ENCODE data around the gene AXDND1. TPM values are rescaled to one million over a fixed set of nuclear protein-coding genes. Genes with fewer than 3 reads are reported as not detected.
"Not testable (repeated sequence)": the region's sequence is repeated elsewhere in the genome, so short reads cannot be mapped to it uniquely, and the experiment has no call there.

The AXDND1 gene
- total RNA-seq, 2 donors from 2014 or later, result not detected

GRCh38 chr1:179445593-179445992 is 79.8 kb downstream of the AXDND1 start:
- no peak for DNase-seq (ENCODE audit: low spot score)
- intact Hi-C loops (cut with DNase I), result no loop called here

DNA sequence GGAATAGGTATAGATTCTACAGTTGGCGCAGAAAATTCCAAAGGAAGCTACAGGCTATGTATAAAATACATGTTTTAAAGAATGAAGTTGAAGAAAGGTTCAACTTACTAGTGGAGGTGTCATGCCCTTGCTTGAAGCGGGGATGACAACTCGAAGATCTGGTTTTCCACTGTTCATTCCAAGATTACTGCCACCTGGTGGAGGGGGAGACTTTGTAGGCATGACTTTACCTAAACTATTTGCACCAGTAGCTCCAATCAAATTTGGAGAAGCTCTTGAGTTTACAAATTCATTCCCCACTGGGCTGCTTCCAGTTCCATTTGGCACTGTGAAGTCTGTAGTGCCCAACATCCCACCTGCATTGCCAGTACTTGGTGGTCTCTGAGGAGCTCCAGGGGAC is 81.7 kb downstream of the AXDND1 start:
- DNase-seq (ENCODE audit: low spot score), result no peak
- intact Hi-C loops (cut with DNase I), result no loop called here

- DNase-seq (ENCODE audit: low spot score), result no peak
- intact Hi-C loops (cut with DNase I), result no loop called here
Measured at GRCh38 chr1:179448437-179449149, 82.8 kb downstream of the AXDND1 start.

DNA sequence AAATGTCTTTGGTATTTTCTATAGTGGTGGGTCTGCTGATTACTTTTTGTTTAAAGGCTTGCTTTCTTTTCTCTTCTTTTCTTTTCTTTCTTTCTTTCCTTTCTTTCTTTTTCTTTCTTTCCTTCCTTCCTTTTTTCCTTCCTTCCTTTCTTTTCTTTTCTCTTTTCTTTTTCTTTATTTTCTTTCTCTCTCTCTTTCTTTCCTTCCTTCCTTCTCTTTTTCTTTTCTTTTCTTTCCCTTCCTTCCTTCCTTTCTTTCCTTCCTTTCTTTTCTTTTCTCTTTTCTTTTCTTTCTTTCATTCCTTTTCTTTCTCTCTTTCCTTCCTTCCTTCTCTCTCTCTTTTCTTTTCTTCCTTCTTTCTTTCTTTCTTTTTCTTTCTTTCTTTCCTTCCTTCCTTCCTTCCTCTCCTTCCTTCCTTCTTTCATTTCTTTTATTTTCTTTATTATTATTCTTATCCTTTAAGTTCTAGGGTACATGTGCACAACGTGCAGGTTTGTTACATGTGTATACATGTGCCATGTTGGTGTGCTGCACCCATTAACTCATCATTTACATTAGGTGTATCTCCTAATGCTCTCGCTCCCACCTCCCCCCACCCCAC is 93.9 kb downstream of the AXDND1 start:
- intact Hi-C loops (cut with DNase I); DNase-seq (ENCODE audit: low spot score): not testable (repeated sequence)

- intact Hi-C loops (cut with DNase I); DNase-seq (ENCODE audit: low spot score): not testable (repeated sequence)
Measured at GRCh38 chr1:179465661-179466060, 99.9 kb downstream of the AXDND1 start.

GRCh38 chr1:179474713-179475112 is 108.9 kb downstream of the AXDND1 start:
- intact Hi-C loops (cut with DNase I), result no loop called here
- DNase-seq (ENCODE audit: low spot score), result no peak

GRCh38 chr1:179476484-179476883 is 110.7 kb downstream of the AXDND1 start:
- intact Hi-C loops (cut with DNase I), result no loop called here
- no peak for DNase-seq (ENCODE audit: low spot score)

DNA sequence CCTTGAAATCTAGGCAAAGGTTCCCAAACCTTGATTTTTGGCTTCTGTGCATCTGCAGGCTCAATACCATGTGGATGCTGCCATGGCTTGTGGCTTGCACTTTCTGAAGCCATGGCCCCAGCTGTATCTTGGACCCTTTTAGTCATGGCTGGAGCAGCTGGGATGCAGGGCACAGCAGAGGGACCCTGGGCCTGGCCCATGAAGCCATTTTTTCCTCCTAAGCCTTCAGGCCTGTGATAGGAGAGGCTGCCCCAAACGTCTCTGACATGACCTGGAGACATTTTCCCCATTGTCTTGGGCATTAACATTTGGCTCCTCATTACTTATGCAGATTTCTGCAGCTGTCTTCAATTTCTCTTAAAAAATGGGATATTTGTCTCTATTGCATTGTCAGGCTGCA is 112.6 kb downstream of the AXDND1 start:
- intact Hi-C loops (cut with DNase I), result no loop called here
- DNase-seq (ENCODE audit: low spot score), result no peak

GRCh38 chr1:179490611-179491010 is 124.8 kb downstream of the AXDND1 start:
- intact Hi-C loops (cut with DNase I), result no loop called here
- DNase-seq (ENCODE audit: low spot score), result no peak

- DNase-seq (ENCODE audit: low spot score), result no peak
- intact Hi-C loops (cut with DNase I), result no loop called here
Measured at GRCh38 chr1:179493323-179493722, 127.6 kb downstream of the AXDND1 start.

GRCh38 chr1:179506199-179506598 is 140.4 kb downstream of the AXDND1 start:
- no peak for DNase-seq (ENCODE audit: low spot score)
- intact Hi-C loops (cut with DNase I), result no loop called here

DNA sequence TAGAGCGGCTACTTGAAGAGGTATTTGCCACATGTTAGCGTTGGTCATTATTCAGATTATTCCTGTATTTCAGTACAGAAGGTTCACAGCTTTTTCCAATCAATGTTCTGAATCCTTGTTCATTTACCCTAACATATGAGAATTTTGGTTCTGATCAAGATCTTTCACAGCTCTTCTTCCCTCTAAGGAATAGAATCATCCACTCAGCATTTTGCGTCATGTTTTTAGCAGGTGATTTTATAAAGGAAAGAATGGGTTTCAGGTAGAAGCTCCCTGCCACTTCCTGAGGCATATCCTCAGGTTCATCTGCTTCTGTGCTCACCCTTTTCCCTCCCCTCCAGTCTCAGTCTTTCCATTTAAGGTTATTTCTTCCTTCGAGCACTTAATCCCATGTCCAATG is 143.6 kb downstream of the AXDND1 start:
- intact Hi-C loops (cut with DNase I), result no loop called here
- no peak for DNase-seq (ENCODE audit: low spot score)

DNA sequence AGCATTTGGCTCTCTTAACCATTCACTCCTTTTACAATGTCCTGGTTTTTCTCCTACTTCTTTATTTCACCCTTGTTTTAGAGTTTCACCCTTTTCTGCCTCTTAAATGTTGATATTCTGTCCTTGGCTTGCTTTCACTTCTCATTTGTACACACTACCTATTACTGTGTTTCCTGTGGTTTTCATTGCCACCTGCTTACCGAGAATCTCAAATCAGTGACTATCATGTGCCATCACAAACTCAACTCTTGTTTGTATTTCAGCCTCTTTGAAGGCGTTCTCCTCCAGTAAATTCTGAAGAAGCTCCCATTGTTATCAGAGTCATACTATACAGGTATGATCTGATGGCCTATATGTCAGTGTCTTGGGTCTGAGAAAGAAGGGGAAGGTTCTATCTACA is 144.3 kb downstream of the AXDND1 start:
- DNase-seq (ENCODE audit: low spot score), result no peak
- intact Hi-C loops (cut with DNase I), result no loop called here

- no peak for DNase-seq (ENCODE audit: low spot score)
- intact Hi-C loops (cut with DNase I), result no loop called here
Measured at GRCh38 chr1:179516976-179517705, 151.4 kb downstream of the AXDND1 start.

GRCh38 chr1:179518544-179518943 is 152.8 kb downstream of the AXDND1 start:
- intact Hi-C loops (cut with DNase I); DNase-seq (ENCODE audit: low spot score): not testable (repeated sequence)

DNA sequence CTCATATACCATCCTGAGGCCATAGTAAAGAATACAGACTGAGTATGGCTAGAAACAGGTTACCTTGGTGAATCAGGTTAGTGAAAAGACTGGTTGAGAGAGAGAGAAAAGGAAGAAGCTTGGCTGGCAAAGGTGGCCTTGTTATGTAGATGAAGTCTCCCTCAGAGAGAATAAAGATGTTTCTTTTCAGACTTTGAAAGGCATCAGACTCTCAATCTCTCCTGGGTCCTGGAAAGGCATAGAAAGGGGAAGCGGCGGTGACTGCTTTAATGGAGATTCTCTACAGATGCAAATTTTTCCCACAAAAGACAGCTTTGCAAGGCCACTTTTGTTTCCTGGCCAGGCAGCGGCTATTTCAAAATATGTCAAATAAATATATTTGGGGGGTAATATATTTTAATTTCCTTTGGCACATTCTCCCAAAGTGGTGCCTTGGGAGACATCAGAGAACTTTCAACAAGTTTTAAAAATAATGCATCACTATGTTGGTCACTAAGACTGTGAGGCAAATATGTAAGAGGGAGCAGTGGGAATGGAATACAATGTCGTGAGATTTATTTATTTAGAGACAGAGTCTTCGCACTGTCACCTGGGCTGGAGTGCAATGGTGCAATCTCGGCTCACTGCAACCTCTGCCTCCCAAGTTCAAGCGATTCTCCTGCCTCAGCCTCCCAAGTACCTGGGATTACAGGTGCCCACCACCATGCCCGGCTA is 163.9 kb downstream of the AXDND1 start:
- no peak for DNase-seq (ENCODE audit: low spot score)
- intact Hi-C loops (cut with DNase I), result no loop called here

DNA sequence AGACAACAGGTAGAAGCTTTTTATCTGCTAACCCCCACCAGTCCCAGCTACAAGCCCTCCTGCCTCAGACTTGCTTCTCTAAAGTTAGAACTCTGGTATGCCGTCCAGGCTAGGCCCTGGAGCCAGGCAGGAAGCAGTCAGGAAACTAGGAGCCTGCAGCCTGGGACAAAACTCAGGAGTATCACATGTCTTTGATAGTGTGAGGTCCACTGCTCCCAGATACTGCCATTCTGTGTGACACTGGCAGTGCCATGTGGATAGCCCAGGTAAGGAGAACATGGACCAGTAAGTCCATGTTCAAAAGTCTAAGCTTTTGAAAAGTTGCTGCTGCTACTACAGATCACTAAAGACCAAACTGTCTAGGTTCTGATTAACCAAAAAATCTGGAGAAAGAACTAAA is 164.6 kb downstream of the AXDND1 start:
- DNase-seq (ENCODE audit: low spot score), result no peak
- intact Hi-C loops (cut with DNase I), result no loop called here

DNA sequence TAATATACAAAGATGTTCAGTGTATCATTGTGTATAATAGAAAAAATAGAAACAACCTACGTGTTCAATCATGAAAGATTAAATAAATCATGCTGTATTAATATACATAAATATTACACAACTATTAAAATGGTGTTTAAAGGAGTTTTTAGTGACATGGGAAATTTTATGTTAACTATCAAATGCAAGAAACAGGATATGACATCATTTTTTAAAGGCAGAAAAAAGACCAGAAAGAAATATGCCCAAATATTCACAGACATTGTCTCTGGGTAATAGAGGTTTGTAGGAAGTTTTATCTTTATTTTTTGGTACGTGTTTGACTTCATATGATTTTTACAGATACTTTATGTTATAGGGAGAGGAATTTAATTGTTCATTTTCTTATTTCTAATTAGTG is 176.0 kb downstream of the AXDND1 start:
- intact Hi-C loops (cut with DNase I), result no loop called here
- DNase-seq (ENCODE audit: low spot score), result no peak

DNA sequence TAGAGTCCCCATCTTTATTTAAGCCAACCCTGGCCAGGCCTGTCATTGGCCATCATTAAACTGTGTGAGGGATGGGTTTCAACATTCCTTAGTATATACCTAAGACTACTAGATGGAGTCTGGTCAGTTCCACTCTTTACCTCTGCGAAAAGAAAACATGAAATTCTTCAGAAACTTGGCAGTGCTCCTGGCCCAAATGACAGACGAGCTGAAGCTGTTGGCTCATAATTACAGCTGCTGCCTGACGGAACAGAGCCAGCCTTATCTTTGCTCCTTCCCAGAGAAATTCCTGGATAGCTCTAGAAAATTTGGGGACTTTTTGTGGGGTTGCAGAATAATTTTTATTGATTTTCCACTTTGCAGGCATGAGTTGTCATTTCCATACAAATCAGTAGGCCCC is 179.6 kb downstream of the AXDND1 start:
- no peak for DNase-seq (ENCODE audit: low spot score)
- intact Hi-C loops (cut with DNase I), result no loop called here

DNA sequence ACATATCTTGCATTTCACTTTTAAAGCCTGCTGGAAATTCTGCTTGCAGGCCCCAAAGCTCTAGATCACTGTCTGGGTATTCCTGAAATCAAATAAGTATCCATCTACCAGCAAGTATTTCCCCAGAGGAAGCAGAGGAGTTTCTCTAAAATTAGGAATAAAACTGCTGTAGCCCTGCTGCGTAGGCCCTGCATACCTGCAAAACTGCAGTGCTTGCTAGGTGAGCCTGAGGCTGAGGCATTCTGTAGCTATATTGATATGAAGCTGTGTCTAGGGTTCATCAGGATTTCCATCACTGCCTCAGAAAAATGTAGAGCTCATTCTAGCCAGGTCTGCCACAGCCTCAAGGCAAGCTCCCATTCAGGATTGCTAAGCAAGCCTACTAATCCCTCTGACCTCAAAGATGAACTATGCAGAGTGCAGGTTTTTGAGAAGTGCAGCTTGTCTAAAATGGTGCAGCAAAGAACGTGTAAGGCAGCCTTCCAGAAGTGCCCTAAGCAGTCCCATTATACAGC is 181.3 kb downstream of the AXDND1 start:
- DNase-seq (ENCODE audit: low spot score), result no peak
- intact Hi-C loops (cut with DNase I), result no loop called here

All from posterior vena cava (tissue), 2 donors.